Gastroesophageal sphincter (tissue), 4 donors: ENCODE results near the gene NCAPG. TPM values are rescaled to one million over a fixed set of nuclear protein-coding genes. Genes with fewer than 3 reads are reported as not detected.

Source experiments
- ATAC-seq: fragments of 150-250 bp; one replicate; pipeline ENCODE4 v1.9.1; 2016; ENCODE audit warnings: mild to moderate bottlenecking, moderate library complexity
- H3K27ac ChIP-seq, 4 donors: fragments of 200-600 bp; sonication (generic) in 3 of 4; 1 replicate in 3 of 4; 2 replicates in 1 of 4; pipeline ENCODE4 v1.5.1; 2016 to 2019
- H3K27me3 ChIP-seq: fragments of 200-600 bp; sonication (generic); one replicate; pipeline ENCODE4 v1.5.1; 2019
- H3K36me3 ChIP-seq, 2 donors: fragments of 200-600 bp; sonication (generic); one replicate each; pipeline ENCODE4 v1.5.1; 2019; ENCODE audit warnings: control low read depth in 1 of 2
- H3K4me1 ChIP-seq, 3 donors: fragments of 200-600 bp; sonication (generic); 1 replicate in 2 of 3; 2 replicates in 1 of 3; pipeline ENCODE4 v1.5.1; 2016 to 2019; ENCODE audit warnings: control low read depth in 2 of 3
- H3K4me3 ChIP-seq, 2 donors: fragments of 200-600 bp; sonication (generic); one replicate each; pipeline ENCODE4 v1.5.1; 2019; ENCODE audit warnings: mild to moderate bottlenecking in 1 of 2, moderate library complexity in 1 of 2
- H3K9me3 ChIP-seq, 3 donors: fragments of 200-600 bp; sonication (generic); one replicate each; pipeline ENCODE4 v1.5.1; 2017 to 2019; ENCODE audit warnings: control low read depth in 2 of 3
- CTCF ChIP-seq, 4 experiments: fragments of 200-600 bp in 2 of 4; fragments of 450-650 bp in 2 of 4; sonication (generic) in 1 of 4; IDR thresholded peaks; one replicate each; pipeline ENCODE4 v1.5.1; 2017 to 2019; ENCODE audit warnings: antibody characterized with exemption in 4 of 4, mild to moderate bottlenecking in 2 of 4, moderate library complexity in 2 of 4
- EP300 ChIP-seq: sonication (generic); formaldehyde crosslinking; IDR thresholded peaks from one replicate; pipeline ENCODE4 v1.6.1; 2017; ENCODE audit warnings: antibody characterized with exemption, mild to moderate bottlenecking
- POLR2A ChIP-seq, 2 donors: fragments of 450-650 bp; IDR thresholded peaks; one replicate each; pipeline ENCODE4 v1.6.1; 2017; ENCODE audit warnings: antibody characterized with exemption in 2 of 2, mild to moderate bottlenecking in 2 of 2, moderate library complexity in 1 of 2
- POLR2AphosphoS5 ChIP-seq: sonication (generic); formaldehyde crosslinking; IDR thresholded peaks from one replicate; pipeline ENCODE4 v1.6.1; 2017; ENCODE audit warnings: antibody characterized with exemption
- WGBS, 2 donors: methylation state at CpG; one replicate each; pipeline ENCODE4 v1.1.5; 2018; ENCODE audit warnings: low coverage in 1 of 2; 5-methylcytosine and 5-hydroxymethylcytosine counted together
- total RNA-seq, 4 donors: library from RNA; depleted of rRNA; stranded (reverse); fragments of >200 nt; gene quantifications; one replicate each; pipeline ENCODE4 v1.1.0, GENCODE V29; 2016

NCAPG gene
- total RNA-seq, 4 donors from 2014 or later: 1.4 to 3.0 TPM; not detected in 2

- H3K4me3 ChIP-seq: no peak overlapping the region
- 77 to 84% methylated on average over 5 of the region's 5 CpGs for WGBS, 2 donors
- no peak for ATAC-seq
- no peak overlapping the region for H3K27ac ChIP-seq
- H3K36me3 ChIP-seq: no peaks in the 10 kb centered on the region
- TF ChIP-seq EP300 (no peak), POLR2AphosphoS5 (no peak), CTCF (IDR thresholded peaks at IDR 0.05) (no peak), POLR2A (IDR thresholded peaks at IDR 0.05) (no peak)
- H3K4me1 ChIP-seq: no peaks in the 10 kb centered on the region
- H3K9me3 ChIP-seq: no peaks in the 10 kb centered on the region
- H3K27me3 ChIP-seq: no peaks in the 10 kb centered on the region
Observed at GRCh38 chr4:17877661-17878060, 66.9 kb downstream of the NCAPG start.

- no peak overlapping the region for H3K4me3 ChIP-seq
- H3K36me3 ChIP-seq: peaks cover 0 to 15% of the 10 kb centered on the region in 2 donors
- H3K9me3 ChIP-seq: no peaks in the 10 kb centered on the region
- H3K27me3 ChIP-seq: no peaks in the 10 kb centered on the region
- H3K27ac ChIP-seq: no peak overlapping the region
- ATAC-seq: no peak
- TF ChIP-seq CTCF (IDR thresholded peaks at IDR 0.05) (no peak), POLR2AphosphoS5 (no peak), POLR2A (IDR thresholded peaks at IDR 0.05) (no peak), EP300 (no peak)
- 87 to 93% methylated on average over 2 of the region's 2 CpGs for WGBS, 2 donors
- H3K4me1 ChIP-seq: no peaks in the 10 kb centered on the region
Observed at GRCh38 chr4:17884063-17884462, 73.3 kb downstream of the NCAPG start.

GRCh38 chr4:17884511-17884910, 73.7 kb downstream of the NCAPG start:
- Histone ChIP-seq H3K27me3 (no peaks in the 10 kb centered on the region), H3K27ac (no peak overlapping the region), H3K9me3 (no peaks in the 10 kb centered on the region), H3K4me1 (no peaks in the 10 kb centered on the region), H3K4me3 (no peak overlapping the region), H3K36me3 (peaks cover 0 to 15% of the 10 kb centered on the region in 2 donors)
- TF ChIP-seq POLR2AphosphoS5: no peak
- no peak for TF ChIP-seq CTCF (IDR thresholded peaks at IDR 0.05)
- no peak for TF ChIP-seq POLR2A (IDR thresholded peaks at IDR 0.05)
- WGBS, 2 donors: 100% methylated on average over 2 of the region's 2 CpGs; no CpG with 5 or more reads in 1 of the 2 donors
- no peak for ATAC-seq

GRCh38 chr4:17889692-17890091, 78.9 kb downstream of the NCAPG start:
- no peaks in the 10 kb centered on the region for H3K27me3 ChIP-seq
- no peaks in the 10 kb centered on the region for H3K9me3 ChIP-seq
- 100% methylated on average over 1 of the region's 1 CpG for WGBS, 2 donors
- peaks cover 0 to 3% of the 10 kb centered on the region in 2 donors for H3K36me3 ChIP-seq
- TF ChIP-seq POLR2AphosphoS5 (no peak), POLR2A (IDR thresholded peaks at IDR 0.05) (no peak), CTCF (IDR thresholded peaks at IDR 0.05) (no peak), EP300 (no peak)
- ATAC-seq: no peak
- no peak overlapping the region for H3K4me3 ChIP-seq
- no peak overlapping the region for H3K27ac ChIP-seq
- H3K4me1 ChIP-seq: no peaks in the 10 kb centered on the region

GRCh38 chr4:17894421-17894820, 83.6 kb downstream of the NCAPG start:
- no peaks in the 10 kb centered on the region for H3K36me3 ChIP-seq
- H3K9me3 ChIP-seq: no peaks in the 10 kb centered on the region
- WGBS, 2 donors: 62 to 70% methylated on average over 3 of the region's 3 CpGs
- TF ChIP-seq CTCF (IDR thresholded peaks at IDR 0.05): no peak
- TF ChIP-seq EP300: no peak
- no peak for TF ChIP-seq POLR2AphosphoS5
- TF ChIP-seq POLR2A (IDR thresholded peaks at IDR 0.05): no peak
- ATAC-seq: no peak
- H3K27me3 ChIP-seq: no peaks in the 10 kb centered on the region
- no peaks in the 10 kb centered on the region for H3K4me1 ChIP-seq
- no peak overlapping the region for H3K27ac ChIP-seq
- no peak overlapping the region for H3K4me3 ChIP-seq

Other genes starting within 250 kb of the NCAPG start
- gene LAP3, start 233.8 kb upstream of the NCAPG start, total RNA-seq: 10 to 100 TPM; 40.8 to 94.2 (median 80.1) TPM
- gene MED28, start 196.3 kb upstream of the NCAPG start, total RNA-seq: 10 to 100 TPM; 12.9 to 23.3 (median 17.6) TPM
- gene FAM184B, start 29.4 kb upstream of the NCAPG start, total RNA-seq: under 1 TPM in 1 of 4 donors, not detected in 3; under 0.01 TPM
- 10 to 100 TPM; 20.8 to 36.4 (median 23.8) TPM for gene DCAF16, start 222 bp upstream of the NCAPG start, total RNA-seq
- gene LCORL, start 210.8 kb downstream of the NCAPG start, total RNA-seq: 10 to 100 TPM in 3 of 4 donors, 1 to 10 TPM in 1; 8.5 to 14.7 (median 10.3) TPM